DOHH2 (cell line): ENCODE data around the gene FYCO1.

Experiments
- H3F3A ChIP-seq: fragments of 200-600 bp; sonication (generic), shearing (Covaris generic); 2 replicates; pipeline ENCODE4 v1.6.0; 2016; ENCODE audit warnings: antibody characterized with exemption, mild to moderate bottlenecking; ENCODE audit not compliant: control insufficient read depth, insufficient read depth
- H3K27ac ChIP-seq: fragments of 200-600 bp; sonication (generic); 2 replicates; pipeline ENCODE4 v1.5.1; 2014; ENCODE audit warnings: low read depth, mild to moderate bottlenecking, low read length, moderate library complexity
- H3K27me3 ChIP-seq: fragments of 200-600 bp; sonication (generic); 2 replicates; pipeline ENCODE4 v1.6.1; 2014; ENCODE audit warnings: mild to moderate bottlenecking, low read length, mixed read lengths; ENCODE audit not compliant: control insufficient read depth
- H3K36me3 ChIP-seq: fragments of 200-600 bp; sonication (generic); 2 replicates; pipeline ENCODE4 v1.6.1; 2014; ENCODE audit warnings: mild to moderate bottlenecking, low read length, moderate library complexity, mixed read lengths; ENCODE audit not compliant: control insufficient read depth
- H3K4me1 ChIP-seq: fragments of 200-600 bp; sonication (generic); 2 replicates; pipeline ENCODE4 v1.6.1; 2014; ENCODE audit warnings: mild to moderate bottlenecking, low read length, mixed read lengths; ENCODE audit not compliant: control insufficient read depth
- H3K4me2 ChIP-seq: fragments of 200-600 bp; sonication (generic); 2 replicates; pipeline ENCODE4 v1.6.0; 2014; ENCODE audit warnings: mild to moderate bottlenecking, low read length, moderate library complexity
- H3K4me3 ChIP-seq: fragments of 200-600 bp; sonication (generic); 2 replicates; pipeline ENCODE4 v1.5.1; 2014; ENCODE audit warnings: mild to moderate bottlenecking, low read length, mixed read lengths
- H3K79me2 ChIP-seq: fragments of 200-600 bp; sonication (generic); 2 replicates; pipeline ENCODE4 v1.6.1; 2014; ENCODE audit warnings: mild to moderate bottlenecking, low read length, mixed read lengths; ENCODE audit not compliant: control insufficient read depth
- H3K9me2 ChIP-seq: fragments of 200-600 bp; sonication (generic); replicated peaks from 2 replicates; pipeline ENCODE4 v1.6.1; 2014; ENCODE audit warnings: mild to moderate bottlenecking, low read length, mixed read lengths; ENCODE audit not compliant: control insufficient read depth
- H3K9me3 ChIP-seq: fragments of 200-600 bp; sonication (generic); 2 replicates; pipeline ENCODE4 v1.6.1; 2014; ENCODE audit warnings: antibody characterized with exemption, low read length, mixed read lengths; ENCODE audit not compliant: control insufficient read depth, insufficient read depth
- H4K20me1 ChIP-seq: fragments of 200-600 bp; sonication (generic); 2 replicates; pipeline ENCODE4 v1.6.0; 2014; ENCODE audit warnings: low read depth, mild to moderate bottlenecking, antibody characterized with exemption, low read length, moderate library complexity; ENCODE audit not compliant: control insufficient read depth, insufficient read depth
- EZH2phosphoT487 ChIP-seq: fragments of 200-600 bp; sonication (generic); IDR thresholded peaks from 2 replicates; pipeline ENCODE4 v1.6.1; 2017; ENCODE audit warnings: borderline replicate concordance, mild to moderate bottlenecking, antibody characterized with exemption, low read length, moderate library complexity, mixed read lengths
- TF ChIP-seq, protein P1 (sequence below): fragments of 200-600 bp; sonication (generic); IDR thresholded peaks from one replicate; pipeline ENCODE4 v1.5.1; 2014; ENCODE audit warnings: antibody characterized with exemption, mild to moderate bottlenecking, low read depth, low read length; ENCODE audit not compliant: poor library complexity, severe bottlenecking

Gene FYCO1

DNA sequence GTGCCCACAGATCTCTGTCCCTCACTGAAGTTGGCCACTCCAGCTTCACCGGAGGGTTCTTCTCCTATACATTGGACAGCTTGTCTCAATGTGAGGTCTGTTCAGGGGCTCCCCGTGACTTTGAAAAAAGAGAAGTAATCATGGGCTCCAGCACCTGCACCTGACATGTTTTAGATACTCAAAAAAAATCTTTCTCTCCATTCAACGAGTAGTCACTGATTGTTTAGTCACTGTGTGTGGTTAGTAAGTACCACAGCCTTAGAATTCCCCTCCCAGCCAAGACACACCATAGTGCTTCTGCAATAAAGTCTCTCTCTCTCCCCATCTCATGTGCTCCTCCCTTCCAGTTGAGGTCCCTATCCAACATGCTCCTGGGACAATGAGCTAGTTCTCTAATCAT lies 90.7 kb downstream of the FYCO1 start:
- Histone ChIP-seq H3K9me2 (no peaks in the 10 kb centered on the region), H3K9me3 (no peaks in the 10 kb centered on the region), H3K4me3 (no peak overlapping the region), H3K4me1 (no peaks in the 10 kb centered on the region), H3K79me2 (no peaks in the 10 kb centered on the region), H3K27me3 (no peaks in the 10 kb centered on the region), H3F3A (no peaks in the 10 kb centered on the region), H4K20me1 (no peaks in the 10 kb centered on the region), H3K4me2 (no peak overlapping the region), H3K27ac (no peak overlapping the region), H3K36me3 (no peaks in the 10 kb centered on the region)
- TF ChIP-seq, protein P1, sequence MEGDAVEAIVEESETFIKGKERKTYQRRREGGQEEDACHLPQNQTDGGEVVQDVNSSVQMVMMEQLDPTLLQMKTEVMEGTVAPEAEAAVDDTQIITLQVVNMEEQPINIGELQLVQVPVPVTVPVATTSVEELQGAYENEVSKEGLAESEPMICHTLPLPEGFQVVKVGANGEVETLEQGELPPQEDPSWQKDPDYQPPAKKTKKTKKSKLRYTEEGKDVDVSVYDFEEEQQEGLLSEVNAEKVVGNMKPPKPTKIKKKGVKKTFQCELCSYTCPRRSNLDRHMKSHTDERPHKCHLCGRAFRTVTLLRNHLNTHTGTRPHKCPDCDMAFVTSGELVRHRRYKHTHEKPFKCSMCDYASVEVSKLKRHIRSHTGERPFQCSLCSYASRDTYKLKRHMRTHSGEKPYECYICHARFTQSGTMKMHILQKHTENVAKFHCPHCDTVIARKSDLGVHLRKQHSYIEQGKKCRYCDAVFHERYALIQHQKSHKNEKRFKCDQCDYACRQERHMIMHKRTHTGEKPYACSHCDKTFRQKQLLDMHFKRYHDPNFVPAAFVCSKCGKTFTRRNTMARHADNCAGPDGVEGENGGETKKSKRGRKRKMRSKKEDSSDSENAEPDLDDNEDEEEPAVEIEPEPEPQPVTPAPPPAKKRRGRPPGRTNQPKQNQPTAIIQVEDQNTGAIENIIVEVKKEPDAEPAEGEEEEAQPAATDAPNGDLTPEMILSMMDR = no peak
- no peak for TF ChIP-seq EZH2phosphoT487

DNA sequence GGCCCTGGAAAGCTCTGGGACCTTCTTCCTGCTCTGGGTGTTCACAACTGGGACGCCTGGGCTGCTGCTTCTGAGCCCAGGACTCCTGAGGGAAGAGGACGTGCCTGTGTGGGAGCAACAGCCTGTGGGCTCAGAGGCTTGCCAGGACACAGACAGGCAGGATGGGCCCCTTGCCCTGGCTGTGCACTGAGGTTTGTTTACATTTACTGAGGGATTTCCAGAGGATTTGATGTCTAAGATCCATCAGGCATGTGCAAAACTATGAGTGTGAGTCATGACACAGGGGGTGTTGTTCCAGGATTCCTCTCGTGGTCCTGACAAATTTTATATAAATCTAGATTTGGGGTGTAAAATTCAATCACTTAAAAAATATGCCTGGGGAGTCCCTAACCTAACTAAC lies 98.7 kb downstream of the FYCO1 start:
- TF ChIP-seq, protein P1 = no peak
- no peak for TF ChIP-seq EZH2phosphoT487
- H3K4me1 ChIP-seq = no peaks in the 10 kb centered on the region
- H3K4me2 ChIP-seq = no peak overlapping the region

DNA sequence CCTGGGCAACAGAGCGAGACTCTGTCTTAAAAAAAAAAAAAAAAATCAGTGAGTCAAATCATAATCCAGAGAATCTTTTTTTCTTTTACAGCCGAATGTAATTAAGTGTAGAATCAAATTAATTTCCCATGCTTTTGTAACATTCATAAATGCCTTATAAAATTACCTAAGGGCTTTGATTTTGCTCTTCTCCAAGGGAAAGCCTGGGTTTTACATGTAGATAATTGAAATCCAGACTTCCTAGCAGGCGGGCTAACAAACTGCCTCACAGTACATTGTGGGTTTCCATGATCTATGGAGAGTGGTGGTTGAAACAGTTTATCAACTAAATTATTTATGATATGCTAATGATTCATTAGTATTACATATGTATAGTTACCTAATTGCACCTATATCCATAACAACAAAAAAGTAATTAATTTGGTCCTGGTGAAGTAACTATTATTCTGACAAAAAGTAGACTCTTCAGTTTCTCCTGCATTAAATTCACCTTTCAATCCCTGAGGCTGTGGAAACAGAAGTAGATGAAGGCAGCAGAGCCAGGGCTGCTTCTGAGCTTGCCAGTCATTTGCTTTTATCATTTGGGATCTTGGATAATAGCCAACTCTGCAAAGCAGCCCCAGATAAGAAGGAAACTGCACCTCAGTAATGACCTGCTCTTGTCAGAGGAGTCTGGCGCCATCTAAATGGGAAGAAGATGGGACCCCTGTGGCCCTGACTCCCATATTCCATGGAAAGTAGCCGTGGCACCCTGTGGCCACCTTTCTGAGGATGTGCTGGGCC lies 99.7 kb downstream of the FYCO1 start:
- Histone ChIP-seq H4K20me1 (no peaks in the 10 kb centered on the region), H3K27me3 (peaks cover 35% of the 10 kb centered on the region), H3K27ac (no peak overlapping the region), H3K4me3 (no peak overlapping the region), H3K36me3 (no peaks in the 10 kb centered on the region), H3K79me2 (no peaks in the 10 kb centered on the region), H3K9me3 (no peaks in the 10 kb centered on the region), H3F3A (no peaks in the 10 kb centered on the region), H3K9me2 (no peaks in the 10 kb centered on the region), H3K4me1 (no peaks in the 10 kb centered on the region), H3K4me2 (no peak overlapping the region)
- TF ChIP-seq, protein P1 = no peak
- no peak for TF ChIP-seq EZH2phosphoT487

More for the DNA sequence above, 98.7 kb downstream of the FYCO1 start:
- Histone ChIP-seq H4K20me1 (no peaks in the 10 kb centered on the region), H3K79me2 (no peaks in the 10 kb centered on the region), H3F3A (no peaks in the 10 kb centered on the region), H3K9me3 (no peaks in the 10 kb centered on the region), H3K27ac (no peak overlapping the region), H3K27me3 (peaks cover 25% of the 10 kb centered on the region), H3K4me3 (no peak overlapping the region), H3K36me3 (no peaks in the 10 kb centered on the region), H3K9me2 (no peaks in the 10 kb centered on the region)
